Spinal cord (tissue), 4 donors: Measurements from ENCODE around the gene IL37. TPM values are rescaled to one million over a fixed set of nuclear protein-coding genes. Genes with fewer than 3 reads are reported as not detected.

Source experiments
- polyA plus RNA-seq, 2 donors: library from polyadenylated mRNA; unstranded; fragments of 120-200 nt; gene quantifications; one replicate each; pipeline ENCODE4 v1.2.1, GENCODE V29; 2013; ENCODE audit not compliant: insufficient read length in 2 of 2
- total RNA-seq, 2 donors: library from RNA; depleted of rRNA in 1 of 2; stranded (reverse); fragments of 120-200 nt in 1 of 2; fragments of >200 nt in 1 of 2; gene quantifications; one replicate each; pipeline versions ENCODE4 v1.2.3 to v1.2.4, GENCODE V29; 2013 to 2014

The IL37 gene
- total and polyA plus RNA-seq, 4 donors = 0.28 TPM; not detected in 3

Other genes with a start within 250 kb of the IL37 start
- under 1 TPM in 1 of 2 donors, not detected in 1; 0.10 TPM for gene NT5DC4, start 190.1 kb upstream of the IL37 start, total RNA-seq
- not detected for gene NT5DC4, start 190.1 kb upstream of the IL37 start, polyA plus RNA-seq
- gene CKAP2L, start 146.6 kb upstream of the IL37 start, total RNA-seq = 1 to 10 TPM; 6.8 to 7.9 TPM
- 1 to 10 TPM; 6.0 to 8.6 TPM for gene CKAP2L, start 146.6 kb upstream of the IL37 start, polyA plus RNA-seq
- gene IL1A, start 126.7 kb upstream of the IL37 start, total RNA-seq = under 1 TPM; 0.55 to 0.99 TPM
- gene IL1A, start 126.7 kb upstream of the IL37 start, polyA plus RNA-seq = under 1 TPM; 0.55 to 0.59 TPM
- gene IL1B, start 74.4 kb upstream of the IL37 start, total RNA-seq = 1 to 10 TPM; 1.5 to 1.7 TPM
- gene IL1B, start 74.4 kb upstream of the IL37 start, polyA plus RNA-seq = 1 to 10 TPM; 1.7 to 3.3 TPM
- under 1 TPM in 1 of 2 donors, not detected in 1; 0.28 TPM for gene IL36G, start 66.8 kb downstream of the IL37 start, total RNA-seq
- gene IL36G, start 66.8 kb downstream of the IL37 start, polyA plus RNA-seq = under 1 TPM; 0.18 to 0.29 TPM
- not detected for gene IL36A, start 94.3 kb downstream of the IL37 start, total RNA-seq
- gene IL36A, start 94.3 kb downstream of the IL37 start, polyA plus RNA-seq = not detected
- not detected for gene IL36B, start 141.7 kb downstream of the IL37 start, total RNA-seq
- gene IL36B, start 141.7 kb downstream of the IL37 start, polyA plus RNA-seq = not detected
- gene IL36RN, start 148.0 kb downstream of the IL37 start, total RNA-seq = under 1 TPM in 1 of 2 donors, not detected in 1; 0.11 TPM
- not detected for gene IL36RN, start 148.0 kb downstream of the IL37 start, polyA plus RNA-seq
- gene IL1F10, start 156.8 kb downstream of the IL37 start, total RNA-seq = not detected
- gene IL1F10, start 156.8 kb downstream of the IL37 start, polyA plus RNA-seq = not detected
- 1 to 10 TPM in 1 of 2 donors, under 1 TPM in 1; 0.44 to 1.8 TPM for gene IL1RN, start 216.4 kb downstream of the IL37 start, total RNA-seq
- under 1 TPM; 0.24 to 0.30 TPM for gene IL1RN, start 216.4 kb downstream of the IL37 start, polyA plus RNA-seq